GM21576 (cell line): ENCODE data around the gene PCDH10.
"Not testable (repeated sequence)": the region's sequence is repeated elsewhere in the genome, so short reads cannot be mapped to it uniquely, and the experiment has no call there.

Experiments used
- ATAC-seq: cut with Tn5 transposase; IDR thresholded peaks from one replicate; pipeline ENCODE4 v1.9.1; 2021; ENCODE audit warnings: mild to moderate bottlenecking, moderate library complexity; ENCODE audit not compliant: unreplicated experiment

Gene PCDH10

GRCh38 chr4:133208694-133209285 lies 59.7 kb downstream of the PCDH10 start:
- ATAC-seq = no peak

GRCh38 chr4:133233922-133234321 lies 84.8 kb downstream of the PCDH10 start:
- ATAC-seq = no peak

- ATAC-seq = not testable (repeated sequence)
These were observed 91.4 kb downstream of the PCDH10 start for GRCh38 chr4:133240451-133240850.
